Testis (tissue), 2 donors: ENCODE results near the gene SMARCB1.

Experiments used
- POLR2A ChIP-seq: fragments of 450-650 bp; IDR thresholded peaks from one replicate; pipeline ENCODE4 v1.6.1; 2017; ENCODE audit warnings: antibody characterized with exemption, mild to moderate bottlenecking, moderate library complexity
- TF ChIP-seq, protein P1 (sequence below), 3 experiments: fragments of 450-650 bp in 2 of 3; fragments of 200-600 bp in 1 of 3; sonication (generic) in 1 of 3; IDR thresholded peaks; one replicate each; pipeline ENCODE4 v1.5.1; 2016 to 2019; ENCODE audit warnings: antibody characterized with exemption in 3 of 3, mild to moderate bottlenecking in 2 of 3, moderate library complexity in 1 of 3

DNA sequence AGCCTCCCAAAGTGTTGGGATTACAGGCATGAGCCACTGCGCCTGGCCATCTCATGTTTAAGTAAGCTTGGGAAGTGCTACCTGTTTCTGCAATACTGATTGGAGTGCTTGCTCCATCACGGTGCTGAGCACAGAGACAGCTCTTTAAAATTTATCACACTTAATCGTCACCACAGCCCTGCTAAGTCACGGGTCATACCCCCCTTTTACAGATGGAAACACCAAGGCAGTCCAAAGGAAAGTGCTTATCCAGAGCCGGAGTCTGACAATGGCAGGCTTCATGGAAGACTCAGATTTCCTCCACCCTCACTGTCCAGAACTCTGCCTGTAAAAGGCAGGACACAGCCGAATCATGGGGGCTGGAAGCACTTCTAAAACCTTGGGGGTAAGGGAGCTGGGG is 26.7 kb upstream of the SMARCB1 start:
- TF ChIP-seq, protein P1, sequence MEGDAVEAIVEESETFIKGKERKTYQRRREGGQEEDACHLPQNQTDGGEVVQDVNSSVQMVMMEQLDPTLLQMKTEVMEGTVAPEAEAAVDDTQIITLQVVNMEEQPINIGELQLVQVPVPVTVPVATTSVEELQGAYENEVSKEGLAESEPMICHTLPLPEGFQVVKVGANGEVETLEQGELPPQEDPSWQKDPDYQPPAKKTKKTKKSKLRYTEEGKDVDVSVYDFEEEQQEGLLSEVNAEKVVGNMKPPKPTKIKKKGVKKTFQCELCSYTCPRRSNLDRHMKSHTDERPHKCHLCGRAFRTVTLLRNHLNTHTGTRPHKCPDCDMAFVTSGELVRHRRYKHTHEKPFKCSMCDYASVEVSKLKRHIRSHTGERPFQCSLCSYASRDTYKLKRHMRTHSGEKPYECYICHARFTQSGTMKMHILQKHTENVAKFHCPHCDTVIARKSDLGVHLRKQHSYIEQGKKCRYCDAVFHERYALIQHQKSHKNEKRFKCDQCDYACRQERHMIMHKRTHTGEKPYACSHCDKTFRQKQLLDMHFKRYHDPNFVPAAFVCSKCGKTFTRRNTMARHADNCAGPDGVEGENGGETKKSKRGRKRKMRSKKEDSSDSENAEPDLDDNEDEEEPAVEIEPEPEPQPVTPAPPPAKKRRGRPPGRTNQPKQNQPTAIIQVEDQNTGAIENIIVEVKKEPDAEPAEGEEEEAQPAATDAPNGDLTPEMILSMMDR (IDR thresholded peaks at IDR 0.05) = no peak
- TF ChIP-seq POLR2A = no peak
